HG02588 (cell line): ENCODE results near the gene KLHL6.
"Not testable (repeated sequence)": the region's sequence is repeated elsewhere in the genome, so short reads cannot be mapped to it uniquely, and the experiment has no call there.

Source experiments
- ATAC-seq: cut with Tn5 transposase; IDR thresholded peaks from one replicate; pipeline ENCODE4 v1.9.1; 2021; ENCODE audit warnings: mild to moderate bottlenecking, moderate library complexity; ENCODE audit not compliant: unreplicated experiment

Gene KLHL6

GRCh38 chr3:183489455-183490210 lies 65.9 kb downstream of the KLHL6 start:
- no peak for ATAC-seq

- no peak for ATAC-seq
Observed at GRCh38 chr3:183488343-183488742, 67.2 kb downstream of the KLHL6 start.

- ATAC-seq, result no peak
Observed at GRCh38 chr3:183487896-183488295, 67.6 kb downstream of the KLHL6 start.

- ATAC-seq, result no peak
Observed at GRCh38 chr3:183487016-183487415, 68.5 kb downstream of the KLHL6 start.

GRCh38 chr3:183486472-183486871 lies 69.0 kb downstream of the KLHL6 start:
- ATAC-seq, result no peak

- ATAC-seq, result no peak
Observed at GRCh38 chr3:183485585-183485984, 69.9 kb downstream of the KLHL6 start.

- no peak for ATAC-seq
Observed at GRCh38 chr3:183485093-183485492, 70.4 kb downstream of the KLHL6 start.

- ATAC-seq, result no peak
Observed at GRCh38 chr3:183484431-183485075, 71.0 kb downstream of the KLHL6 start.

GRCh38 chr3:183481582-183481981 lies 73.9 kb downstream of the KLHL6 start:
- ATAC-seq, result no peak

- ATAC-seq, result no peak
Observed at GRCh38 chr3:183478501-183478900, 77.0 kb downstream of the KLHL6 start.

GRCh38 chr3:183477801-183478456 lies 77.6 kb downstream of the KLHL6 start:
- no peak for ATAC-seq

- ATAC-seq, result not testable (repeated sequence)
Observed at GRCh38 chr3:183475764-183476162, 79.7 kb downstream of the KLHL6 start.

- no peak for ATAC-seq
Observed at GRCh38 chr3:183475016-183475763, 80.3 kb downstream of the KLHL6 start.

GRCh38 chr3:183473969-183474368 lies 81.5 kb downstream of the KLHL6 start:
- no peak for ATAC-seq

GRCh38 chr3:183472155-183472554 lies 83.4 kb downstream of the KLHL6 start:
- no peak for ATAC-seq

GRCh38 chr3:183468424-183468823 lies 87.1 kb downstream of the KLHL6 start:
- no peak for ATAC-seq

GRCh38 chr3:183466575-183466974 lies 88.9 kb downstream of the KLHL6 start:
- no peak for ATAC-seq

- not testable (repeated sequence) for ATAC-seq
Observed at GRCh38 chr3:183465710-183466109, 89.8 kb downstream of the KLHL6 start.

GRCh38 chr3:183464480-183464879 lies 91.0 kb downstream of the KLHL6 start:
- ATAC-seq, result no peak

GRCh38 chr3:183460081-183461055 lies 95.1 kb downstream of the KLHL6 start:
- ATAC-seq, result no peak
